Gastrocnemius medialis (tissue), 4 donors: Measurements from ENCODE around the gene RAB44. TPM values are rescaled to one million over a fixed set of nuclear protein-coding genes. Genes with fewer than 3 reads are reported as not detected.
A peak's percentile ranks its signal among the peaks of the same experiment; 100 is the strongest.

Experiments used
- ATAC-seq, 2 donors: fragments of 150-250 bp; one replicate each; pipeline ENCODE4 v1.9.1; 2016
- DNase-seq, 2 donors: peaks; one replicate each; pipeline ENCODE4 v3.0.0-alpha.2; 2019
- H3K27ac ChIP-seq, 4 donors: fragments of 200-600 bp; sonication (generic); 1 replicate in 1 of 4; 2 replicates in 3 of 4; pipeline ENCODE4 v1.5.1; 2016 to 2018; ENCODE audit warnings: mild to moderate bottlenecking in 2 of 4, moderate library complexity in 1 of 4
- H3K27me3 ChIP-seq, 3 donors: fragments of 200-600 bp; sonication (generic) in 2 of 3; 1 replicate in 1 of 3; 2 replicates in 2 of 3; pipeline versions ENCODE4 v1.5.1 to v1.6.0; 2016 to 2019; ENCODE audit warnings: mild to moderate bottlenecking in 1 of 3, moderate library complexity in 1 of 3
- H3K36me3 ChIP-seq, 2 donors: fragments of 200-600 bp; sonication (generic) in 1 of 2; one replicate each; pipeline ENCODE4 v1.5.1; 2017 to 2018
- H3K4me1 ChIP-seq, 2 donors: fragments of 200-600 bp; sonication (generic) in 1 of 2; one replicate each; pipeline ENCODE4 v1.5.1; 2016 to 2017; ENCODE audit warnings: mild to moderate bottlenecking in 2 of 2
- H3K4me3 ChIP-seq, 4 donors: fragments of 200-600 bp; sonication (generic) in 3 of 4; 1 replicate in 1 of 4; 2 replicates in 3 of 4; pipeline ENCODE4 v1.5.1; 2016 to 2019; ENCODE audit warnings: mild to moderate bottlenecking in 2 of 4
- H3K9me3 ChIP-seq, 3 donors: fragments of 200-600 bp; sonication (generic) in 2 of 3; 1 replicate in 1 of 3; 2 replicates in 2 of 3; pipeline ENCODE4 v1.5.1; 2016 to 2019
- POLR2A ChIP-seq, 2 donors: fragments of 450-650 bp; IDR thresholded peaks; one replicate each; pipeline ENCODE4 v1.6.1; 2017; ENCODE audit warnings: antibody characterized with exemption in 2 of 2, mild to moderate bottlenecking in 2 of 2, moderate library complexity in 2 of 2
- in situ Hi-C, 4 donors: fragments of 200-750 bp; cut with MboI; loops; one replicate each; pipeline versions ENCODE4 v1.15.0 to v1.8.0; 2017; ENCODE audit warnings: low sequenced_read_pairs in 4 of 4
- intact Hi-C: fragments of 100-400 bp; cut with DNase I; formaldehyde crosslinking; loops from one replicate; pipeline ENCODE4 v1.15.1; 2023; ENCODE audit warnings: low total_unique reads
- total RNA-seq, 4 donors: library from RNA; depleted of rRNA; stranded (reverse); fragments of >200 nt; gene quantifications; one replicate each; pipeline versions ENCODE4 v1.1.0 to v1.2.3, GENCODE V29; 2016
- TF ChIP-seq, protein P1 (sequence below), 5 experiments: fragments of 450-650 bp in 3 of 5; fragments of 200-600 bp in 2 of 5; sonication (generic) in 2 of 5; IDR thresholded peaks in 4 of 5; conservative IDR thresholded peaks in 1 of 5; 1 replicate in 4 of 5; 2 replicates in 1 of 5; pipeline ENCODE4 v1.5.1; 2016 to 2019; ENCODE audit warnings: antibody characterized with exemption in 5 of 5, mild to moderate bottlenecking in 3 of 5, moderate library complexity in 3 of 5

The RAB44 gene
- total RNA-seq, 4 donors from 2014 or later = 0.09 TPM; not detected in 3

DNA sequence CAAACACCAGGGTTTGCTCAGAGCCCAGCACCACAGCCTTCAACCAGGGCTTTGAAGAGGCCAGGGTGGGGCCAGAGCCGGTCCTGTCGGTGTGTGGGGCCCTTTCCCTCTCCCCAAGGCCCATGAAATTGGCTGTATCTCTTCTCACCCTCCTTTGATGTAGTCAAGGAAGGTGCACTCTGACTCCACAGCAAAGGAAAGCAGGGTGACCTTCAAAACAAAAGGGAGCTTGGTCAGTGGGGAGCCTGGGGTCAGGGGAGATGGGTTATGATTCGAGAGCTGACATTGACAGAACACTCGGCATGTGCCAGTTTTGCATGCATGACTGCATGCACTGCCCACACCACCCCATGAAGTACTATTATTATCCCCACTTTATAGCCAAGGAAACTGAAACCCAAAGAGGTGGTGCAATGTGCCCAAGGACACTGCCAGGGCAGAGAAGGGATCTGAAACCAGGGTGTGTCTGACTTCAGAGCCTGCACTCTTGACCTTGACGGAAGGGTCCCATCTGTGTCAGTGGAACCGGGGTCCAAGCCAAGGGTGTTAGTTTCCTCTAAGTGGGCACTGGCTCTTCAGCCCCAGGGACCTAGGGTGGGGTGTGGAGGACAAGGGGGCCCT, 55.4 kb downstream of the RAB44 start:
- in situ Hi-C loops (loop anchor here (5.0 to 25.0 kb wide), 4 partner anchors 128 to 259 kb away; partner anchors contain the start of gene FGD2 (in 2 of the 4)), intact Hi-C loops (loop anchor here (2.0 to 10.0 kb wide), 3 partner anchors 74 to 308 kb away; partner anchors contain the start of genes CDKN1A, KCTD20 and PXT1)
- DNase-seq = peak; percentile 71 to 92
- Histone ChIP-seq H3K4me1 (peaks cover 21 to 25% of the 10 kb centered on the region in 2 donors), H3K4me3 (no peak overlapping the region), H3K36me3 (no peaks in the 10 kb centered on the region), H3K9me3 (peaks cover 0 to 5% (median 0%) of the 10 kb centered on the region in 3 donors), H3K27ac (peak overlapping the region; percentile 85 to 93 (median 90)), H3K27me3 (no peaks in the 10 kb centered on the region)
- ATAC-seq = peak; percentile 92 to 93
- TF ChIP-seq POLR2A (IDR thresholded peaks at IDR 0.05) = no peak
- TF ChIP-seq, protein P1, sequence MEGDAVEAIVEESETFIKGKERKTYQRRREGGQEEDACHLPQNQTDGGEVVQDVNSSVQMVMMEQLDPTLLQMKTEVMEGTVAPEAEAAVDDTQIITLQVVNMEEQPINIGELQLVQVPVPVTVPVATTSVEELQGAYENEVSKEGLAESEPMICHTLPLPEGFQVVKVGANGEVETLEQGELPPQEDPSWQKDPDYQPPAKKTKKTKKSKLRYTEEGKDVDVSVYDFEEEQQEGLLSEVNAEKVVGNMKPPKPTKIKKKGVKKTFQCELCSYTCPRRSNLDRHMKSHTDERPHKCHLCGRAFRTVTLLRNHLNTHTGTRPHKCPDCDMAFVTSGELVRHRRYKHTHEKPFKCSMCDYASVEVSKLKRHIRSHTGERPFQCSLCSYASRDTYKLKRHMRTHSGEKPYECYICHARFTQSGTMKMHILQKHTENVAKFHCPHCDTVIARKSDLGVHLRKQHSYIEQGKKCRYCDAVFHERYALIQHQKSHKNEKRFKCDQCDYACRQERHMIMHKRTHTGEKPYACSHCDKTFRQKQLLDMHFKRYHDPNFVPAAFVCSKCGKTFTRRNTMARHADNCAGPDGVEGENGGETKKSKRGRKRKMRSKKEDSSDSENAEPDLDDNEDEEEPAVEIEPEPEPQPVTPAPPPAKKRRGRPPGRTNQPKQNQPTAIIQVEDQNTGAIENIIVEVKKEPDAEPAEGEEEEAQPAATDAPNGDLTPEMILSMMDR (IDR thresholded peaks at IDR 0.05 in 4 of 5, conservative IDR thresholded peaks at IDR 0.05 in 1 of 5) = no peak

DNA sequence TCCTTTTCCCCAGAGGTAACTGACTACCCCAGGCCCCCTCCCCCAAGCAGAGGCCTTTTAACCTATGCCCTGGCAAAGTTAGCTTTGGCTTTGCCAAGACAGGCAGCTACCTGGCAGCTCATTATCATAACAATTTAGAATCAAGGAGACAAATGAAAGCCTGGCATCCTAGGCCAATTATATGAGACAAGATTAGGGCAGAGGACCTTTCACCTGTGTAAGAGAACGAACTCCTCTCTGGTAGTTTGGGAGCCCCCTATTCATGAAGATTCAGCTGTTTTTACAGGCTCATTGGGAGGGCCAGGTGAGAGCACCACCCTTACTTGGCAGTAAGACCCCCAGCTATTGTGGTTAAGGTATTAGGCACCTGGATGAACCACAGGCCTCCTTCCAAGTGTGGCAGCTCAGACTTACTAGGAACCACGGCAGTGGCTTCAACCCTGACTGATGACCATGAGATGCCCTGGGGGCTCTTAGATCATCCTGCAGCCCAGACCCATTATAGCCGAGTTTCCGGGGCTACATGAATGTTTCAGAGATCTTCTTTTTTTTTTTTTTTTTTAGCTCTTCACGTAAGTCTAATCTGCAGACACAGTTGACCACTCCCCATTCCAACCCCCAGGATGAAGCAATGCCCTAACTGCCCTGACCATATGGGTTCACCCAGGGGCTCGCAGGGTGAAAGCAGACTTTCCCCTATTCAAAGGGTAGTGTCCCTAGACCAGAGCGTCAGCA, 56.2 kb downstream of the RAB44 start:
- no peak for ATAC-seq
- peak overlapping the region; percentile 85 to 93 (median 90) for H3K27ac ChIP-seq
- peaks cover 21 to 26% of the 10 kb centered on the region in 2 donors for H3K4me1 ChIP-seq
- no peak for DNase-seq
- no peak for TF ChIP-seq POLR2A (IDR thresholded peaks at IDR 0.05)
- TF ChIP-seq, protein P1 (IDR thresholded peaks at IDR 0.05 in 4 of 5, conservative IDR thresholded peaks at IDR 0.05 in 1 of 5) = no peak
- H3K36me3 ChIP-seq = no peaks in the 10 kb centered on the region
- H3K27me3 ChIP-seq = no peaks in the 10 kb centered on the region
- no peak overlapping the region for H3K4me3 ChIP-seq
- peaks cover 0 to 5% (median 0%) of the 10 kb centered on the region in 3 donors for H3K9me3 ChIP-seq
- in situ Hi-C loops (loop anchor here (5.0 to 25.0 kb wide), 4 partner anchors 129 to 258 kb away; partner anchors contain the start of gene FGD2 (in 2 of the 4)), intact Hi-C loops (loop anchor here (2.0 to 10.0 kb wide), 3 partner anchors 75 to 309 kb away; partner anchors contain the start of genes CDKN1A, KCTD20 and PXT1)

DNA sequence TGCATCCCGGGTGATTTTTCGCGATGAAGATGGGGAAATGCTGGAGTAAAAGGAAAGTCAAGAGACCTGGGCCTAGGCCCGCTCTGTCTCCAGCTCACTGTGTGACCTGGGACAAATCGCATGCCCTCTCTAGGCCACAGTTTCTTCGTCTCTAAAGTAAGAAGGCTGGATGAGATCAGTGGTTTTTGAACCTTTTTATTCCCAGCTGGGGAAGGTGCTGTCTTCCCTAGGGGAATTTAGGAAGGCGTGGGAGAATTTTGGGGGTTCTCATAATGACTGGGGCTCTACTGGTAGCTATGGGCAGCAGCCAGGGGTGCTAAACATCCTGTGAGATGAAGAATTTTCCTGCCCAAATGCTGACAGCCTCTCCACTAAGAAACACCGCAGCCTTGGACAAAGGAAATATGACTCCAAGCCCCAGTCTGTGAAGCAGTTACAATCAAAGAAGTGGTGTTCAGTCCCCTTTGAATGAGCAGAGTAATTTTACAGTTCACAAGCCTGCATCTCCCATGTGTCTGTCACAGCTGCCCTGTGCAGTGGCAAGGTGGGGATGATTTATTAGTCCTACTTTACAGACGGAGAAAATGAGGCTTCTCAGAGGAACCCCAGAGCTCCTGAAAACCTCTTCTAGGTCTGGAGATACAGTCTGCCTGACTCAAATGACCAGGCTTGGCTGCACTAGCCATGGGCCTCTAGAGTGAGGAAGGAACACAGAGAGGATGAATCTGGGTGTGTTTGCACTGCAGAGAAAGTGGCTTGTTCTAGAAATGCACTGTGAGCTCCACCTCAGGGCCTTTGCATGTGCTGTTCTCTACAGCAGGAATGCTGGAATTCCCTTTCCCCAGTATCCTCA, 57.2 kb downstream of the RAB44 start:
- ATAC-seq (no peak), DNase-seq (no peak)
- Histone ChIP-seq H3K36me3 (no peaks in the 10 kb centered on the region), H3K9me3 (peaks cover 0 to 4% (median 0%) of the 10 kb centered on the region in 3 donors), H3K27ac (peak overlapping the region in 3 of 4 donors; percentile 12 to 93 (median 91)), H3K4me1 (peaks cover 21 to 28% of the 10 kb centered on the region in 2 donors), H3K4me3 (no peak overlapping the region), H3K27me3 (no peaks in the 10 kb centered on the region)
- intact Hi-C loops = loop anchor here (10.0 kb wide), 1 partner anchor 310 kb away; the partner anchor contains the start of genes KCTD20 and PXT1
- in situ Hi-C loops = loop anchor here (5.0 to 25.0 kb wide), 5 partner anchors 130 to 257 kb away; partner anchors contain the start of gene FGD2 (in 2 of the 4)
- no peak for TF ChIP-seq POLR2A (IDR thresholded peaks at IDR 0.05)
- TF ChIP-seq, protein P1 (IDR thresholded peaks at IDR 0.05 in 4 of 5, conservative IDR thresholded peaks at IDR 0.05 in 1 of 5) = no peak
